Activated naive CD8-positive, alpha-beta T cell treated with anti-CD3 and anti-CD28 coated beads, Interleukin-2, amount 50 U/mL, for 16 hours (primary cell): ENCODE data around the gene NCKAP5L.

Experiments used
- DNase-seq: peaks from one replicate; pipeline ENCODE4 v3.0.0-alpha.2; 2020; ENCODE audit warnings: low read depth, low spot score

NCKAP5L gene

DNA sequence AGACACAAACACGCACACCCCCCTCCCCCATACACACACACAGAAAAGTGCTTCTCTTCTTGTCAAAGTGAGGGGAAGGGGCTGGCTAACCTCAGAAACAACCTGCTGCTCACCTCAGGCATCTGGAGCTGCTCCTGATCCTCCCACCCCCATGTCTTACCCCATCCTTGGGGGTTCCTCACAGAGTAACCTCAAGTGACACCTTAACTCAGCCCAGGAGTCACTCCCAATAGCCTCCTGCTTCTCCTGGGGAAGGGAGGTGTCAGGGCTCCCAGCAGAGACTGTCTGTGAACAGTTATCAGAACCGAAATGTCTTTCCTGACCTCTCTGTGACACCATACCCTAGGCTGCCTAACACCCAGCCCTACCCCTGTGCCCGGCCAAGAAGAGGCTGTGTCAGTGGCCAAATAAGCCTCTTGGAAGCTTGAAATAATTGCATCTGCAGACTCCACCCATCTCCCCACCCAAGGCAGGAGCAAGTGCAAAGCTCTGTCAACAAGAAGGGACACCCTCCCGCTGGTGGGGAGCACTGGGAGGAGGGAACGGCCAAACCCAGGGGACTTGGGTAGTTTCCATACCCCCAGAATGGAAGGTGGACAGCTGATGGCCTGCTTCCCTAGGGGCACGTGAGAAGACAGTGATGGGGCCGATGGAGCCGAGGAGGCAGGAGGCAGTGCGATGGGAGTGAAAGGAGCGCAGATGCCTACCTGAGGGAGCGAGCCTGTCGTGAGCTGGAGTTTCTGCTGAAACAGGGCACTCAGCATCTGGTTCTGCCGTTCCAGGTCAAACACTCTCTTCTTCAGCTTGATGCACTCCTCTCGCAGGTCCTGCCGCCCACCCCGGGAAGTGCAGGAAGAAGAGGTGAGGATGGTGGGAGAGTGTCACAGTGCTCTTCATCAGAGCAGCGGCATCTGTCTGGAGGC, 26.8 kb downstream of the NCKAP5L start:
- no peak for DNase-seq

- no peak for DNase-seq
Observed at GRCh38 chr12:49800421-49801140, 27.6 kb downstream of the NCKAP5L start.

GRCh38 chr12:49798934-49799333, 29.3 kb downstream of the NCKAP5L start:
- DNase-seq: no peak

GRCh38 chr12:49798248-49798647, 30.0 kb downstream of the NCKAP5L start:
- no peak for DNase-seq

GRCh38 chr12:49797449-49797776, 30.8 kb downstream of the NCKAP5L start:
- DNase-seq: no peak

GRCh38 chr12:49796606-49797448, 31.4 kb downstream of the NCKAP5L start:
- DNase-seq: no peak

DNA sequence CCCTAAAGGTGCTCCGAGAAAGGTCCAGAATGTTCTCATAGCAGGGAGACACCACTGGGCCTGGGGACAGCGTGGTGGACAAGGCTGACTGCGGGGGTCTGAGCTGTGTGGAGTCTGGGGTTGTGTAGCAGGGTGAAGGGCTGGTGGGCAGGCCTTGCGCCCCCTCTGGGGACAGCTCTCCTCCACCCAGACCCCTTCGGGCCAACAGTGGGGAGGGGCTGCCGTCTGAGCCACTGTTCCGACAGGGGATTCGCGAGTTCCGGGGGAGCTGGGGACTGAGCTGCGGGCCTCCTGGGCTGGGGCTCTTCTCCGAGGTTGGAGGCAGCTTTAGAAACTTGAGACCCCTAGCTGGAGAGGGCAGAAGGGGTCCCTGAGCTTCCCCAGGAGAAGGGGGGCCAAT, 32.1 kb downstream of the NCKAP5L start:
- DNase-seq: no peak

- DNase-seq: no peak
Observed at GRCh38 chr12:49795654-49796105, 32.5 kb downstream of the NCKAP5L start.

- DNase-seq: no peak
Observed at GRCh38 chr12:49794811-49795653, 33.2 kb downstream of the NCKAP5L start.

DNA sequence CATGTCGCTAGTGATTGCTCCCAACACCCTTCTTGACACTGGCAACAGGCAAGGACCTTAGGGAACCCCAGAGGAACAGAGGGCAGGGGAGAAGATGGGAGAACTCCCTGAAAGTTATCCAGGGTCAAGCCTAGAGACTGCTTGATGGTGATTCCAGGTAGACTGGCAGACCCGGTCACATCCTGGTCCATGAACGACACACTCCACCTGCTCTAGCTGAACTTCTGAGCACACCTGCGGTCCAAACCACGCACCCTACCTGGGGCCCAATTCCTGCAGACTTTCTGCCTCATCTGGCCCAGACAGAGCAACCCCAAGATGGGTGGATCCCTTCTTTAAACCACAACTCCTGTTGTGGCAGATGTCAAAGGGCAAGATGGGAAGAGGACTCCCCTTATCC, 34.2 kb downstream of the NCKAP5L start:
- no peak for DNase-seq

DNA sequence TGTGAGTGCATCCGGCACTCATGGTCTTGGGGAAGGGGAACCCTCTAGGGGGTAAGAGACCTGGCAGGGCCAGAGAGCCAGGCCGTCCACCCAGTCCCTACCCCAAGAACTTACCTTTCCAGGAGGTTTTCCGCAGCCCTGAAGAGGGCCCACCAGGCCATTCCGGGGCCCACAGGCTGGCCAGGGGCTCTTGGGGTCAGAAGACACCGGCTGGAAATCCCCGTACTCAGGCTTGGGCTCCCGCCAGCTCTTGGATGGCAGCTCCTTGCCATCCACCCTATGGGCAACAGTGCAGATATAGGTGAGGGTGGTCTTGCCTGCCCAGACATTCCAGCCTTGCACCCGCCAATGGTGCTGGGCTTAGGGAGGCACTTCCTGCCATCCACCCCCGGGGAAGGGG, 34.6 kb downstream of the NCKAP5L start:
- DNase-seq: no peak

DNA sequence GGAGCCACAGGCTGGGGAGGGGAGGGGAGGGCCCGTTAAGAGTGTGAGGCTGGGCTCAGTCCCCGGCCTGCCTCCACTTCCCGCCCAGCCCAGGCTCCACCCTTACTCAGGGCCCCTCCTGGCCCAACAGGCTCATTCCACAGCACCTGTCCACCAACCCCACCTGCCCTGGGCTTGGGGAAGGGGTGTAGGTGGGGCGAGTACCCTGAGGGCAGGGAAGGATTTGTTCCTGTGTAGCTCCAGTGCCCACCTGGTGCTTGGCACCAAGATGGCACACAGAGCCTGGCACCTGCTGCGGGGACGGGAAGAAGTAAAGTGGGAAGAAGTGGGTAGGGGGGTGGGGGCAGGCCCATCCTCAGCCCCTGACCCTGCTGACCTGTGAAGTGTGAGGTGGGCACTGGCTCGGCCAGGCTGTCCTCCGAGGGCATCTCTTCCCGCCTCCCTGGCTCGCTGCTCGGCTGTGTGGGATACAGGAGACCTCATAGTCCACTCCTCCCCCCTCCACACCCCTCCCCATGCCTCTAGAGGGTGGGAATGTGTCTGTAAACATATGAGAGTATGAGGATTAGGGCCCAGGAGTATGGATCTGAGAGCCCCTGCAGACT, 35.1 kb downstream of the NCKAP5L start:
- DNase-seq: no peak

DNA sequence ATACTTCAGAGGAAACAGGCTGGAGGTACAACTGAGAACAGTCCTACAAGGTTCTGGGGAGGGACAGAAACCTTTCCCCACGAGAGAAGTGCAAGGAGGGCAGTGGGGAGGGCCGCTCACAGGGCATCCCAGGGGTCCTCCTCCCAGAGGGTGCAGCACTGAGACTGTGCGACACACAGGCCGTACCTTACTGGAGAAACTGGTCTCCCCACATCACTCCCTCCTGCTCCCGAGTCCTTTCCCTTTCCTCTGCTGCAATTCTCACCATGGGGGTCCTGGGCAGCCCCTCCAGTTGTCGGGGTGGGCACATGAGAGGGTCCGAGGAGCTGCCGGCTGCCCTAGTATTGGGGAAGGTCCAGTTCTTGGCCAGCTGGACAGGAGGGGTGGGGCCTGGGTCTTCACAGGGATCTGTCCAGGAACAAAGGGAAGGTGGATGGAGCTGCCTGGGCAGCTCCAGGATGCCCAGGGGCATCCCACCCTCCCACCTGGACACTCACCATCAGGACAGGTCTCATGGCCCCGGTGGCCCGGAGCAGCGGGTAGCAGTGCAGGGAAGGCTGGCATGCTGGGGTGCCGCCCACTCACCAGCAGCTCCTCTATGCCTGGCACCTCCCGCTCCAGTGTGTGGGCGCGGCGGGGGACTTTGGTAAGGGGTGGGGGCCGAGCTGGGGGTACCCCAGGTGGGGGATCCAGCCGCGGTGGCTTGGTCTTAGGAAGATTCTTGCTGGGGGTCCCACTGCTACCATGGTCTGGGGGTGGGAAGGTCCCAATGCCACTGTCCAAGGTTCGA, 35.8 kb downstream of the NCKAP5L start:
- no peak for DNase-seq

- DNase-seq: no peak
Observed at GRCh38 chr12:49791700-49792099, 36.5 kb downstream of the NCKAP5L start.

- DNase-seq: no peak
Observed at GRCh38 chr12:49790741-49791555, 37.3 kb downstream of the NCKAP5L start.

DNA sequence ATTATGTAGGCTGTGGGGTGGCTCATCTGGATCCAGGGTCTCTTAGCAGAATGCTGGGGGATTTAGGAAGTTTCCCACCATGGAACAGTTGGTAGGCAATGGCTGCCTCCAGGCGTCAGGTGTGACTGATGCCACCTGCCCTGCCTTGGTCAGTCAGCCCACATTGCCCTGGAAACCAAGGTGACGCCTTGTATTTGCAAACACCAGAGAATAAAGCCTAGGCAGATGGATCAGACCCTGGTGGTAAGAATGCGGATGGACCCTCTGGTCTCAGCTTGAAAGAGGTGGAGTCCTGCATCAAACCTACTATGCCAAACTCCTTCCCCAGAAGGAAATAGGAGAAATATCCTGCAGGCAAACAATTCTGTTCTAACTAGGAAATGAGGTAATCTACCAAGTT, 38.2 kb downstream of the NCKAP5L start:
- no peak for DNase-seq

DNA sequence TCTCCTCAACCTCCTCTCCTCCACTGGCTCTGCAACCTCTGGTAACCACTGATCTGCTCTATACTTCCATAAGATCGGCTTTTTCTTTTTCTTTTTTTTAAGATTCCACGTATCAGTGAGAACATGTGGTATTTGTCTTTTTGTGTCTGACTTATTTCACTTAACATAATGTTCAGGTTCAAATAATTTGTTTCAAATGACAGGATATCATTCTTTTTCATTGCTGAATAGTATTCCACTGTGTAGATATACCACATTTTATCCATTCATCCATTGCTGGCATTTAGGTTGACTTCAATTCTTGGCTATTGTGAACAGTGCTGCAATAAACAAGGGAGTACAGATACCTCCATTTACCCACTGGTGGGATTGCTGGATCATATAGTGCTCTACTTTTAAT, 40.5 kb downstream of the NCKAP5L start:
- DNase-seq: no peak

GRCh38 chr12:49784756-49785409, 43.3 kb downstream of the NCKAP5L start:
- no peak for DNase-seq
